Endothelial cell of umbilical vein (primary cell): ENCODE measurements around the gene LTO1. TPM values are rescaled to one million over a fixed set of nuclear protein-coding genes. Genes with fewer than 3 reads are reported as not detected.

Experiments
- BruUV-seq: library from RNA; stranded (reverse); fragments of 400-500 nt; replicated peaks from 2 replicates; lab custom pipeline; 2021; lab: Mats Ljungman, UMichigan
- CTCF ChIA-PET: fragments of 300-600, 350-600 bp; sonication (Branson Sonifier 250); formaldehyde crosslinking; loops from one replicate; lab custom pipeline; 2021; ENCODE audit warnings: antibody characterized with exemption, inconsistent platforms; lab: Charles Lee
- POLR2A ChIA-PET: fragments of 300-600, 350-600 bp; sonication (Branson Sonifier 250); formaldehyde crosslinking; loops from one replicate; lab custom pipeline; 2021; ENCODE audit warnings: antibody characterized with exemption, inconsistent platforms; lab: Charles Lee
- DNase-seq: peaks from one replicate; pipeline ENCODE4 v3.0.0-alpha.2; 2011; ENCODE audit warnings: low read depth, low spot score
- FAIRE-seq: peaks from 2 replicates; lab custom pipeline; 2011; peaks lifted over from hg19 to GRCh38; lab: Jason Lieb, UNC
- H2AFZ ChIP-seq: 2 replicates; pipeline ENCODE4 v1.6.0; 2012; ENCODE audit warnings: low read depth, low read length, control low read depth, inconsistent platforms
- H3K27ac ChIP-seq: 2 replicates; pipeline ENCODE4 v1.5.1; 2011; ENCODE audit warnings: low read depth, mild to moderate bottlenecking, control low read depth, low read length, moderate library complexity; ENCODE audit not compliant: insufficient read depth
- H3K27me3 ChIP-seq, 2 experiments: 2 replicates each; pipeline versions ENCODE4 v1.6.0 to v1.6.1; 2011; ENCODE audit warnings: low read length in 2 of 2, mixed read lengths in 1 of 2; ENCODE audit not compliant: control insufficient read depth in 2 of 2, insufficient read depth in 2 of 2
- H3K36me3 ChIP-seq, 2 experiments: 2 replicates in 1 of 2; 3 replicates in 1 of 2; pipeline ENCODE4 v1.5.1; 2011; ENCODE audit warnings: low read length in 2 of 2, mild to moderate bottlenecking in 1 of 2, moderate library complexity in 1 of 2; ENCODE audit not compliant: control insufficient read depth in 2 of 2, insufficient read depth in 2 of 2; ENCODE audit errors: extremely low read depth in 1 of 2
- H3K4me1 ChIP-seq: 3 replicates; pipeline ENCODE4 v1.5.1; 2011; ENCODE audit warnings: mild to moderate bottlenecking, low read length; ENCODE audit not compliant: control insufficient read depth, insufficient read depth; ENCODE audit errors: extremely low read depth
- H3K4me2 ChIP-seq: 2 replicates; pipeline ENCODE4 v1.6.1; 2011; ENCODE audit warnings: low read length, control low read depth, mixed read lengths; ENCODE audit not compliant: insufficient read depth
- H3K4me3 ChIP-seq, 3 experiments: fragments of 200-600 bp in 1 of 3; sonication (generic), shearing (Covaris generic) in 1 of 3; replicated peaks in 1 of 3; 2 replicates each; pipeline ENCODE4 v1.5.1; 2011 to 2016; ENCODE audit warnings: control low read depth in 3 of 3, low read length in 3 of 3, mild to moderate bottlenecking in 2 of 3, inconsistent platforms in 1 of 3, low read depth in 1 of 3, moderate library complexity in 1 of 3; ENCODE audit not compliant: insufficient read depth in 1 of 3
- H3K79me2 ChIP-seq: 2 replicates; pipeline ENCODE4 v1.6.0; 2012; ENCODE audit warnings: low read length, inconsistent platforms; ENCODE audit not compliant: control insufficient read depth, insufficient read depth
- H3K9ac ChIP-seq: replicated peaks from 2 replicates; pipeline ENCODE3; 2011; ENCODE audit warnings: low read length, control low read depth; ENCODE audit not compliant: insufficient read depth; ENCODE audit errors: extremely low read depth
- H3K9me1 ChIP-seq: replicated peaks from 3 replicates; pipeline ENCODE4 v1.6.0; 2011; ENCODE audit warnings: mild to moderate bottlenecking, low read length; ENCODE audit not compliant: control insufficient read depth, insufficient read depth; ENCODE audit errors: extremely low read depth
- H3K9me3 ChIP-seq: replicated peaks from 2 replicates; pipeline ENCODE4 v1.5.1; 2012; ENCODE audit warnings: low read length, inconsistent platforms; ENCODE audit not compliant: control insufficient read depth, insufficient read depth
- H4K20me1 ChIP-seq: replicated peaks from 2 replicates; pipeline ENCODE3; 2011; ENCODE audit warnings: mild to moderate bottlenecking, low read length; ENCODE audit not compliant: control insufficient read depth, insufficient read depth; ENCODE audit errors: extremely low read depth
- EZH2 ChIP-seq: IDR thresholded peaks from 2 replicates; pipeline ENCODE4 v1.6.1; 2012; ENCODE audit warnings: borderline replicate concordance, low read depth, mild to moderate bottlenecking, moderate library complexity, low read length, inconsistent platforms; ENCODE audit not compliant: severe bottlenecking
- FOS ChIP-seq: IDR thresholded peaks from 2 replicates; pipeline ENCODE4 v1.6.1; 2011; ENCODE audit warnings: mild to moderate bottlenecking, low read length, moderate library complexity, borderline replicate concordance; ENCODE audit not compliant: insufficient read depth
- GATA2 ChIP-seq: IDR thresholded peaks from 2 replicates; pipeline ENCODE4 v1.7.0; 2011; ENCODE audit warnings: low read depth, mild to moderate bottlenecking, moderate library complexity, mixed read lengths, low read length; ENCODE audit not compliant: insufficient read length, insufficient read depth
- JUN ChIP-seq: IDR thresholded peaks from 2 replicates; pipeline ENCODE4 v1.6.1; 2011; ENCODE audit warnings: borderline replicate concordance, low read depth; ENCODE audit not compliant: insufficient read length, insufficient read depth
- MYC ChIP-seq: IDR thresholded peaks from one replicate; pipeline ENCODE4 v1.6.1; 2011; ENCODE audit warnings: mild to moderate bottlenecking, low read depth, low read length
- POLR2A ChIP-seq: IDR thresholded peaks from 2 replicates; pipeline ENCODE4 v1.6.1; 2012; ENCODE audit warnings: low read depth, mild to moderate bottlenecking, control low read depth, low read length
- POLR2AphosphoS5 ChIP-seq: IDR thresholded peaks from 2 replicates; pipeline ENCODE4 v1.6.1; 2012; ENCODE audit warnings: low read depth, mild to moderate bottlenecking, control low read depth, low read length, moderate library complexity; ENCODE audit not compliant: insufficient read depth
- dilution Hi-C: fragments of 300-500 bp; cut with MboI; formaldehyde crosslinking; loops from one replicate; pipeline ENCODE4 v1.15.0; 2019; ENCODE audit warnings: low sequenced_read_pairs; ENCODE audit not compliant: extremely low pct_ligation_motif_present
- intact Hi-C: fragments of 100-400 bp; cut with micrococcal nuclease; formaldehyde crosslinking; loops from one replicate; pipeline ENCODE4 v1.10.0; 2022
- polyA plus RNA-seq, 4 experiments: library from polyadenylated mRNA; depleted of rRNA in 3 of 4; stranded (reverse) in 3 of 4; unstranded in 1 of 4; fragments of >200 nt; gene quantifications; 2 replicates each; pipeline versions ENCODE4 v1.2.1 to v1.2.3, GENCODE V29; 2011 to 2012; ENCODE audit warnings: missing spikeins in 1 of 4
- total RNA-seq: library from RNA; stranded (reverse); gene quantifications from 2 replicates; pipeline ENCODE4 v1.2.3, GENCODE V29; 2021
- TF ChIP-seq, protein P1 (sequence below), 2 donors: IDR thresholded peaks; 1 replicate in 1 of 2; 2 replicates in 1 of 2; pipeline ENCODE4 v1.5.1; 2011; ENCODE audit warnings: low read length in 2 of 2, mild to moderate bottlenecking in 2 of 2, moderate library complexity in 2 of 2, control low read depth in 1 of 2, inconsistent platforms in 1 of 2, low read depth in 1 of 2; ENCODE audit not compliant: insufficient read depth in 1 of 2; ENCODE audit errors: extremely low read depth in 1 of 2
- TF ChIP-seq, protein P2 (sequence below): IDR thresholded peaks from 2 replicates; pipeline ENCODE4 v1.6.1; 2011; ENCODE audit not compliant: insufficient read depth, insufficient read length

LTO1 gene
- total and polyA plus RNA-seq, 2 donors (not counting 3 experiments of a cell fraction or from before 2014, with no cell fraction given): 26.8 to 30.9 TPM

DNA sequence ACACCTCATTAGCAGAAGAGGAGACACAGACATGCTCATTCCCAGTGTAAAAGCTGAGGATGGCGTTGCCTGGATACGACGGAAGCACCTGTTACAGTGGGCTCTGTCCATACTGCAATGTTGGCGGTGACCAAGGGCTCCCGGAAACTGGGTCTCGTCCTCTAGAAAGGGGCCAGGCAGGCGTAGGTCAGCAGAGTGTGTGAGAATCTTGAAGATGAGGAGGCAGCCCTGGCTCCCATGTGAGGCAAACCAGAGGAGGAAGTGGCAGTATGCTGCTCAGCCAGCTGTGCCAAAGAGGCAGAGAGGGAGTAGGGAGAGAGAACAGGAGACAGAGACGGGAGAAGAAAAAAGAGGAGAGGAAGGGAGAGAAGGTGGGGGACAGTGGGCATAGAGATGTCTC, 10.3 kb downstream of the LTO1 start:
- ChIA-PET POLR2A (no interaction called here), CTCF (interaction anchor here (1.7 kb wide), 1 partner anchor 563 kb away, joined by 7 read pairs; no protein-coding TSS in a partner anchor)
- no peaks in the 10 kb centered on the region for H3K9me3 ChIP-seq
- H3K9ac ChIP-seq: no peak overlapping the region
- dilution Hi-C loops: loop anchor here (25.0 kb wide), 1 partner anchor 553 kb away; no protein-coding TSS in a partner anchor
- FAIRE-seq (no peak), DNase-seq (no peak)
- no peak overlapping the region for H3K4me3 ChIP-seq
- no peak overlapping the region for H3K4me2 ChIP-seq
- no peaks in the 10 kb centered on the region for H3K4me1 ChIP-seq
- no peaks in the 10 kb centered on the region for H3K9me1 ChIP-seq
- no peaks in the 10 kb centered on the region for H3K27me3 ChIP-seq
- H3K79me2 ChIP-seq: peaks cover 2% of the 10 kb centered on the region
- TF ChIP-seq POLR2A: no peak
- no peak for TF ChIP-seq MYC
- no peak for TF ChIP-seq JUN
- no peak for TF ChIP-seq POLR2AphosphoS5
- no peak for TF ChIP-seq FOS
- TF ChIP-seq, protein P1, sequence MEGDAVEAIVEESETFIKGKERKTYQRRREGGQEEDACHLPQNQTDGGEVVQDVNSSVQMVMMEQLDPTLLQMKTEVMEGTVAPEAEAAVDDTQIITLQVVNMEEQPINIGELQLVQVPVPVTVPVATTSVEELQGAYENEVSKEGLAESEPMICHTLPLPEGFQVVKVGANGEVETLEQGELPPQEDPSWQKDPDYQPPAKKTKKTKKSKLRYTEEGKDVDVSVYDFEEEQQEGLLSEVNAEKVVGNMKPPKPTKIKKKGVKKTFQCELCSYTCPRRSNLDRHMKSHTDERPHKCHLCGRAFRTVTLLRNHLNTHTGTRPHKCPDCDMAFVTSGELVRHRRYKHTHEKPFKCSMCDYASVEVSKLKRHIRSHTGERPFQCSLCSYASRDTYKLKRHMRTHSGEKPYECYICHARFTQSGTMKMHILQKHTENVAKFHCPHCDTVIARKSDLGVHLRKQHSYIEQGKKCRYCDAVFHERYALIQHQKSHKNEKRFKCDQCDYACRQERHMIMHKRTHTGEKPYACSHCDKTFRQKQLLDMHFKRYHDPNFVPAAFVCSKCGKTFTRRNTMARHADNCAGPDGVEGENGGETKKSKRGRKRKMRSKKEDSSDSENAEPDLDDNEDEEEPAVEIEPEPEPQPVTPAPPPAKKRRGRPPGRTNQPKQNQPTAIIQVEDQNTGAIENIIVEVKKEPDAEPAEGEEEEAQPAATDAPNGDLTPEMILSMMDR (IDR thresholded peaks at IDR 0.05; ENCODE audit: extremely low read depth in 1 of 2, insufficient read depth in 1 of 2, low read depth in 1 of 2, low read length in 2 of 2): no peak
- TF ChIP-seq EZH2: no peak
- no peak for TF ChIP-seq GATA2
- TF ChIP-seq, protein P2, sequence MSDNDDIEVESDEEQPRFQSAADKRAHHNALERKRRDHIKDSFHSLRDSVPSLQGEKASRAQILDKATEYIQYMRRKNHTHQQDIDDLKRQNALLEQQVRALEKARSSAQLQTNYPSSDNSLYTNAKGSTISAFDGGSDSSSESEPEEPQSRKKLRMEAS: no peak
- H2AFZ ChIP-seq: no peak overlapping the region
- no TSS peak for BruUV-seq
- intact Hi-C loops: no loop called here
- H3K27ac ChIP-seq: no peak overlapping the region
- peaks cover 2 to 22% of the 10 kb centered on the region in 2 experiments for H3K36me3 ChIP-seq
- H4K20me1 ChIP-seq: no peaks in the 10 kb centered on the region
